NCI-H526 treated with DMSO at 0.1 percent for 48 hours (cell line): ENCODE data around the gene SST.

Source experiments
- DNase-seq: peaks from one replicate; lab custom pipeline; 2025; lab: John Stamatoyannopoulos, UW

Gene SST

DNA sequence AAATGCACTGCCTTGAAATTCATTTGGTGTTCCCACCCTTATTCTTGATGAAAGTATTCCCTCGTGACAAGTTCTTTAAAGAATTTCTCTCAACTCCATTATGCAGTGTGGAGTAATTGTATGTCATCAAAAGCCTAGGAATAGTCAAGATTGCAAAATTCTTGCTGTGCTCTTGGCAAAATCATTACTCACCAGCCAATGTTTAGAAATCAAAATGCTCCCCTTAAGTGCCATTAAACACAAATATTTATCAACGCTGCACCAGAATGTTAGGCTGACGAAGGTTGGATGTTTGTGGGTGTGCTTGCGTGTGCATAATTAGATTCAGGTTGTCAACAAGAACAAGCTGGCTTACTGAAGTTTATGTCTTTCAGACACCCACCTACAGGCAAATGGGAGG lies 40.5 kb downstream of the SST start:
- DNase-seq = no peak

DNA sequence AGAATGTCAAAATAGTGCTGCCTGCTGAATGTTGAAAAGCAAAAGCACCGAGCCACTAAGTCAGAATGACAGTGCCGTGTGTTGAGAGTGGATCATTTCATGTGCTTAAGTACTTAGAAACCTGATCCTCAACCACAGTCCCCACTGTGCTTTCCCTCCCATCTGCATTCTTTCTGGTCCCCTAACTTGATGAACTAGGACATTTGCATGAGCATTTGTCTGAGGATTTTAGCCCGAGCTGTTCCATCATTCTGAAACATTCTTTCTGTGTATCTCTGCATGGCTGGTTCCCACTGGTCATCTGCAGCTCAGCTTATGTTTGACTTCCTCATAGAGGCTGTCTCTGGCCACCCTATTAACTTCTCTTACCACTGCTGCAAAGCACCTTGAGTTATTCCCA lies 42.0 kb downstream of the SST start:
- DNase-seq = peak; percentile 77

DNA sequence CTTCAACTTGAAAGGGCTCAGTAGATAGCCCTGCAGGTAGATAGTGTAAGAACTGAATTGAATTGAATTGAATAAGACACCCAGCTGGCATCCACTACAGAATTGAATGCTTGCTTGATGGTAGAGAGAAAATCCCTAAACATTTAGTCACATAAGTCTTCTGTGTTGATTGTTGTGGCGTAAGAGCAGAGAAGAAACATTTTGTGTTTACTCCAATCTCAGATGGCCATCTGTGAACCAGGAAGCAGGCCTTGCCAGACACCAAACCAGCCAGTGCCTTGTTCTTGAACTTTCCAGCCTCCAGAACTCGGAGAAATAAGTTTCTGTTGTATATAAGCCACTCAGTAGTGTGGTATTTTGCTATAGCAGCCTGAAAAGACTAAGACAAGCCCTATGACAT lies 43.6 kb downstream of the SST start:
- DNase-seq = no peak

DNA sequence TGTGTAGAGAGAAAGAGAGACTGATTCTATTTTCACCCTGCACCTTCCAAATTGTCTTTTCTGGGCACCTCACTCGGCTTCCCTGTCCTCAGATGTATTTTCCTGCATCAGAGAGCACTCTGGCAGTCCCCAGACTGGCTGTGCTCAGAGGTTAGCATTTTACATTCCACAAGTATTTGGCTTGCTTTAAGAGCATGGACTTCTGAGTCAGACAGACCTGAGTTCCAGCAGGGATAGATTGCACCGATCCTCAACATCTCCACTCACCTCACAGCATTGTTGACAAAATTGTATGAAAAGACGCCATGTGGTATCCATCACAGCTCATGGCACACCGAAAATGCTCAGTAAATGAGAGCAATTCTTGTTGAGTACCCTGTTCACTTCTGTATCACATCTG lies 45.6 kb downstream of the SST start:
- no peak for DNase-seq

DNA sequence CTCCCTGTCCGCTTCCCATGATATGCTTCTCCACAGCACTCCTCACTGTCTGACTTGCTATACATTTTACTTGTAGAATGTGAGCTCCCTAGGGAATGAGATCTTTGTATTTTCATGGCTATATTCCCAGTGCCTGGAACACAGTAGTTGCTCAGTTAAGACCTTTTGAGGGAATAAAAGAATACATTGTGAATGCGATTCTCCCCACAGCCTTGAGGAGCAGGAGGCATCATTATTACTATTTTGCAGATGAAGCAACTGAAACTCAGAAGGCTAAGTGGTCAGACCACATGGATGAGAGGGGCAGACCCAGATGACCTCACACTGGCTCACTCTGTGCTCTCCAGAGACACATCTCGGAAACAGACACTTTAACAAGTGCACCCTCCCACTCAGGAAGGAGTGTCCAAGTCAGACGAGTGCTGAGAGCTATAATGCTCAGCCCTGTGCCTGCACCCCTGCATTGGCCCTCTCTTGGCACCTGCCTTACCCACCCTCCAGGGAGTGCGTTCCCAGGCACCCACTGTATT lies 46.8 kb downstream of the SST start:
- no peak for DNase-seq

DNA sequence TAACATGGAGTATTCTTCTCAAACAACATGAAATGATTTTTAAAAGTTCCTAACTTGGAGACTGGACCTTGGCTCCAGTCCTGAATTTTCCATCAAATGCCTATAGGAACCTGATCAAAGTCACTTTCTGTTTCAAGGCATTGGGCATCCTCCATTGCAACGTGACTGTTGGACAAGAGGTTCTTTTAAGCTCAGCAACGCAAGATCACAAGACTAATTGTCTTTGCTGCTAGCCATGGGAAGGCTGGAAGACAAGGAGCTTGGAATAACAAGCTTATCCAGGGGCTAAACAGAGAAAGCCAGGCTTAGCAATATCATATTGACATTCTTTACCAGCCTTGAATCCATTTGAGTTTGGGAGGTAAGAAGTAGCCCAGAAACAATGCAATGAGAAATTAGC lies 48.3 kb downstream of the SST start:
- no peak for DNase-seq

DNA sequence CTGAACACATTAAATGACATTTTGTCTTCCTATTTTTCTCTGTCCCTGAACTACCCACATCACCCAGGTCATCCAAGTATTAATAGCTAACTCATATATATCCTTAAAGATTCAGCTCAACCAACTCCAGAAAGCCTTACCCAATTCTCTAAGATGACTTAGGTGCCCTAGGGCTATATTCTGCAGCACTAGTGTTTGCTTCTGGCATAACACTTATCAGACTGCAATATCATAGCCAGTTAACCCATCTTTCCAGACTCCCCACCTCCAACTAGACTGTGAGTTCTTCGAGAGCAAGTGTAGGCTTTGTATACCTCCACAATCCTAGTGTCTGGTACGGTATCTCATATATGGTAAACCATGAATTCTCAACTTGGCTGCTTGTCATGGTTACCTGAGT lies 50.7 kb downstream of the SST start:
- no peak for DNase-seq
